Neutrophil (primary cell): ENCODE measurements around the gene TPK1.

Experiments used
- H3K27ac ChIP-seq: fragments of 200-600 bp; sonication (generic); 2 replicates; pipeline ENCODE4 v1.5.1; 2016; ENCODE audit warnings: mild to moderate bottlenecking, moderate library complexity
- H3K27me3 ChIP-seq: fragments of 200-600 bp; sonication (generic); 2 replicates; pipeline ENCODE4 v1.6.0; 2016; ENCODE audit warnings: mild to moderate bottlenecking
- H3K36me3 ChIP-seq: fragments of 200-600 bp; sonication (generic); 2 replicates; pipeline ENCODE4 v1.5.1; 2017
- H3K4me1 ChIP-seq, 2 experiments: fragments of 200-600 bp in 1 of 2; sonication (generic) in 1 of 2; 1 replicate in 1 of 2; 2 replicates in 1 of 2; pipeline versions ENCODE4 v1.5.1 to v1.6.1; 2013 to 2016; ENCODE audit warnings: low read depth in 1 of 2, low read length in 1 of 2, mild to moderate bottlenecking in 1 of 2, moderate library complexity in 1 of 2; ENCODE audit not compliant: control insufficient read depth in 1 of 2, insufficient read depth in 1 of 2
- H3K4me3 ChIP-seq, 2 experiments: fragments of 200-600 bp in 1 of 2; sonication (generic) in 1 of 2; 1 replicate in 1 of 2; 2 replicates in 1 of 2; pipeline ENCODE4 v1.5.1; 2013 to 2016; ENCODE audit warnings: low read depth in 1 of 2, low read length in 1 of 2, mild to moderate bottlenecking in 1 of 2, moderate library complexity in 1 of 2
- H3K9me3 ChIP-seq: fragments of 200-600 bp; sonication (generic); 2 replicates; pipeline ENCODE4 v1.5.1; 2016
- CTCF ChIP-seq: fragments of 200-600 bp; sonication (generic); IDR thresholded peaks from 2 replicates; pipeline ENCODE4 v1.5.1; 2016; ENCODE audit warnings: antibody characterized with exemption

Gene TPK1

GRCh38 chr7:144459635-144460034, 376.2 kb downstream of the TPK1 start:
- no peaks in the 10 kb centered on the region for H3K27me3 ChIP-seq
- no peak overlapping the region for H3K4me3 ChIP-seq
- peaks cover 6% of the 10 kb centered on the region for H3K9me3 ChIP-seq
- TF ChIP-seq CTCF = no peak
- no peaks in the 10 kb centered on the region for H3K36me3 ChIP-seq
- H3K4me1 ChIP-seq = no peaks in the 10 kb centered on the region
- no peak overlapping the region for H3K27ac ChIP-seq

- Histone ChIP-seq H3K4me3 (no peak overlapping the region), H3K4me1 (no peaks in the 10 kb centered on the region), H3K9me3 (no peaks in the 10 kb centered on the region), H3K27me3 (no peaks in the 10 kb centered on the region), H3K27ac (no peak overlapping the region), H3K36me3 (no peaks in the 10 kb centered on the region)
- no peak for TF ChIP-seq CTCF
These were observed 380.8 kb downstream of the TPK1 start for GRCh38 chr7:144455040-144455404.

GRCh38 chr7:144454256-144455039, 381.4 kb downstream of the TPK1 start:
- H3K27ac ChIP-seq = no peak overlapping the region
- no peaks in the 10 kb centered on the region for H3K9me3 ChIP-seq
- no peaks in the 10 kb centered on the region for H3K27me3 ChIP-seq
- no peak for TF ChIP-seq CTCF
- H3K36me3 ChIP-seq = no peaks in the 10 kb centered on the region
- no peaks in the 10 kb centered on the region for H3K4me1 ChIP-seq
- no peak overlapping the region for H3K4me3 ChIP-seq

- no peaks in the 10 kb centered on the region for H3K9me3 ChIP-seq
- no peaks in the 10 kb centered on the region for H3K27me3 ChIP-seq
- no peak for TF ChIP-seq CTCF
- H3K4me3 ChIP-seq = no peak overlapping the region
- no peaks in the 10 kb centered on the region for H3K4me1 ChIP-seq
- no peak overlapping the region for H3K27ac ChIP-seq
- no peaks in the 10 kb centered on the region for H3K36me3 ChIP-seq
These were observed 383.8 kb downstream of the TPK1 start for GRCh38 chr7:144452064-144452463.

- H3K9me3 ChIP-seq = no peaks in the 10 kb centered on the region
- H3K27me3 ChIP-seq = no peaks in the 10 kb centered on the region
- H3K4me1 ChIP-seq = no peaks in the 10 kb centered on the region
- TF ChIP-seq CTCF = no peak
- H3K27ac ChIP-seq = no peak overlapping the region
- no peaks in the 10 kb centered on the region for H3K36me3 ChIP-seq
- H3K4me3 ChIP-seq = no peak overlapping the region
These were observed 390.3 kb downstream of the TPK1 start for GRCh38 chr7:144445590-144445989.
